PC-9 (cell line): ENCODE measurements around the gene ASXL1. TPM values are rescaled to one million over a fixed set of nuclear protein-coding genes. Genes with fewer than 3 reads are reported as not detected.

Source experiments
- BruUV-seq: library from RNA; stranded (reverse); fragments of 400-500 nt; replicated peaks from 2 replicates; lab custom pipeline; 2021; lab: Mats Ljungman, UMichigan
- CTCF ChIA-PET: fragments of 300-600 bp; sonication (Branson Sonifier 250); formaldehyde crosslinking; loops from one replicate; lab custom pipeline; 2022; ENCODE audit warnings: antibody characterized with exemption; lab: Charles Lee
- POLR2A ChIA-PET: fragments of 300-600 bp; sonication (Branson Sonifier 250); formaldehyde crosslinking; loops from one replicate; lab custom pipeline; 2022; ENCODE audit warnings: antibody characterized with exemption; ENCODE audit not compliant: unreplicated experiment; lab: Charles Lee
- DNase-seq, 2 experiments: peaks; one replicate each; pipeline versions ENCODE4 v3.0.0 to v3.0.0-alpha.2; 2015 to 2022; ENCODE audit warnings: mixed read lengths in 1 of 2
- H2AFZ ChIP-seq: fragments of 200-600 bp; sonication (generic); 2 replicates; pipeline ENCODE4 v1.8.1; 2017; ENCODE audit warnings: antibody characterized with exemption
- H3F3A ChIP-seq: fragments of 200-600 bp; sonication (generic); 2 replicates; pipeline ENCODE4 v1.8.1; 2017; ENCODE audit warnings: antibody characterized with exemption, mild to moderate bottlenecking, low read depth; ENCODE audit not compliant: insufficient read depth
- H3K27ac ChIP-seq: fragments of 200-600 bp; sonication (generic); 2 replicates; pipeline ENCODE4 v1.6.1; 2016; ENCODE audit warnings: mixed run types
- H3K27me3 ChIP-seq: fragments of 200-600 bp; sonication (generic); 2 replicates; pipeline ENCODE4 v1.6.1; 2016; ENCODE audit warnings: low read depth, mixed run types; ENCODE audit not compliant: insufficient read depth
- H3K36me3 ChIP-seq: fragments of 200-600 bp; sonication (generic); 2 replicates; pipeline ENCODE4 v1.6.1; 2016; ENCODE audit warnings: low read depth, mixed run types
- H3K4me1 ChIP-seq: fragments of 200-600 bp; sonication (generic); replicated peaks from 2 replicates; pipeline ENCODE4 v1.6.1; 2016; ENCODE audit warnings: mixed run types; ENCODE audit not compliant: insufficient read depth
- H3K4me2 ChIP-seq: fragments of 200-600 bp; sonication (generic); 2 replicates; pipeline ENCODE4 v1.6.1; 2017; ENCODE audit warnings: mixed run types
- H3K4me3 ChIP-seq: fragments of 200-600 bp; sonication (generic); 2 replicates; pipeline ENCODE4 v1.6.1; 2016; ENCODE audit warnings: mixed run types
- H3K79me2 ChIP-seq: fragments of 200-600 bp; sonication (generic); 2 replicates; pipeline ENCODE4 v1.6.1; 2017; ENCODE audit warnings: low read depth, mixed run types
- H3K9me2 ChIP-seq: fragments of 200-600 bp; sonication (generic); 2 replicates; pipeline ENCODE4 v1.8.1; 2017; ENCODE audit warnings: mild to moderate bottlenecking; ENCODE audit not compliant: insufficient read depth
- H3K9me3 ChIP-seq: fragments of 200-600 bp; sonication (generic); 2 replicates; pipeline ENCODE4 v1.8.1; 2016; ENCODE audit warnings: low read depth; ENCODE audit not compliant: insufficient read depth
- H4K20me1 ChIP-seq: fragments of 200-600 bp; sonication (generic); 2 replicates; pipeline ENCODE4 v1.8.1; 2017; ENCODE audit not compliant: insufficient read depth
- EZH2 ChIP-seq: fragments of 200-600 bp; sonication (generic); IDR thresholded peaks from 2 replicates; pipeline ENCODE4 v1.8.0; 2017; ENCODE audit warnings: antibody characterized with exemption, low read depth
- intact Hi-C: fragments of 100-400 bp; cut with micrococcal nuclease; formaldehyde crosslinking; loops from one replicate; pipeline ENCODE4 v1.10.0; 2022; ENCODE audit not compliant: unreplicated experiment
- total RNA-seq: library from RNA; stranded (reverse); gene quantifications from 2 replicates; pipeline ENCODE4 v1.2.3, GENCODE V29; 2021
- TF ChIP-seq, protein P1 (sequence below): fragments of 200-600 bp; sonication (generic); conservative IDR thresholded peaks from 2 replicates; pipeline ENCODE4 v1.6.1; 2017; ENCODE audit warnings: mixed run types, antibody characterized with exemption, mild to moderate bottlenecking, moderate library complexity

The ASXL1 gene
- total RNA-seq, 1 experiment from 2014 or later = 123 TPM

DNA sequence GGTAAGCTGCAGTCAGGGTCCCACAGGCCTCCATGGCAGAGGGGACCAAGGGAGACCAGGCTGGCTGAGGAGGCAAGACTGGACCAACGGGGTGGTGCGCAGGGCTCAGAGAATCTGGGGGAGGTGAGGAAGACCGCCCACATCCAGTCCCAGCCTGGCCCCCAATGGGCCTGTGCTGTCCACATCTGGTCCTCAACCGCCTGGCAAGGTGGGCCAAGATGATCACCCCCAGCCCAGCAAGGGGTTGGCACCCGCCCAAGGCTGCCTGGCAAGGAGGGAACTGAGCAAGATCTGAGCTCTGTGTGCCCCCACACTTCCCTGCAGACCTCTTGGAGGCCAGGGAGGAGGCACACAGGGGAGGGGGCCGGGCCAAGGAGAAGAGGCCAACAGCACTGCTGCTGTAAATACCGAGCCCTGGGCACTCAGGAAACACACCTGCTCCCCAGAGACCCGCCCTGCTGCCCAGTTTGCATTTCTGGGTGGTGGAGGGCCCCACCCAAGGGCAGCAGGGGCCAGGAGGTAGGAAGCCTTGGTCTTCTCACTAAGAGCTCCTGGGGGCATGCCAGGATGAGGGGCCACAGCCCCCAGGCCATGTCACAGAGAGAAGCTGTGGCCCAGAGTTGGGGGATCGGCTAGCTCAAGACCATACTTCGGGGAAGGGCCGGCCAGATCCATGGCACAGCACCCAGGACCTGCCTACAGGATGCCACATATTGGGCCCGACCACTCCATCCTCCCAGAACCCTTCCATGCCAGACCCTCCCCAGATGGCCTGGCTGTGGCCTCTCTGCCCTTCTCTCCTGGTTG is 109.6 kb downstream of the ASXL1 start:
- Histone ChIP-seq H3K27me3 (no peaks in the 10 kb centered on the region), H3K9me2 (no peaks in the 10 kb centered on the region), H3K4me3 (no peak overlapping the region), H4K20me1 (peaks cover 7% of the 10 kb centered on the region; the same call in 1 of the 2 replicates), H3K4me1 (peaks cover 7% of the 10 kb centered on the region), H3K79me2 (peaks cover 10% of the 10 kb centered on the region; the same call in 1 of the 2 replicates), H3K9me3 (no peaks in the 10 kb centered on the region), H3K4me2 (no peak overlapping the region), H3K36me3 (no peaks in the 10 kb centered on the region), H3K27ac (no peak overlapping the region), H3F3A (peaks cover 10% of the 10 kb centered on the region; the same call in 1 of the 2 replicates), H2AFZ (no peak overlapping the region)
- no peak for DNase-seq
- TF ChIP-seq, protein P1, sequence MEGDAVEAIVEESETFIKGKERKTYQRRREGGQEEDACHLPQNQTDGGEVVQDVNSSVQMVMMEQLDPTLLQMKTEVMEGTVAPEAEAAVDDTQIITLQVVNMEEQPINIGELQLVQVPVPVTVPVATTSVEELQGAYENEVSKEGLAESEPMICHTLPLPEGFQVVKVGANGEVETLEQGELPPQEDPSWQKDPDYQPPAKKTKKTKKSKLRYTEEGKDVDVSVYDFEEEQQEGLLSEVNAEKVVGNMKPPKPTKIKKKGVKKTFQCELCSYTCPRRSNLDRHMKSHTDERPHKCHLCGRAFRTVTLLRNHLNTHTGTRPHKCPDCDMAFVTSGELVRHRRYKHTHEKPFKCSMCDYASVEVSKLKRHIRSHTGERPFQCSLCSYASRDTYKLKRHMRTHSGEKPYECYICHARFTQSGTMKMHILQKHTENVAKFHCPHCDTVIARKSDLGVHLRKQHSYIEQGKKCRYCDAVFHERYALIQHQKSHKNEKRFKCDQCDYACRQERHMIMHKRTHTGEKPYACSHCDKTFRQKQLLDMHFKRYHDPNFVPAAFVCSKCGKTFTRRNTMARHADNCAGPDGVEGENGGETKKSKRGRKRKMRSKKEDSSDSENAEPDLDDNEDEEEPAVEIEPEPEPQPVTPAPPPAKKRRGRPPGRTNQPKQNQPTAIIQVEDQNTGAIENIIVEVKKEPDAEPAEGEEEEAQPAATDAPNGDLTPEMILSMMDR = no peak
- TF ChIP-seq EZH2 = no peak
- ChIA-PET CTCF (no interaction called here), POLR2A (no interaction called here)
- intact Hi-C loops = no loop called here
- no TSS peak for BruUV-seq

DNA sequence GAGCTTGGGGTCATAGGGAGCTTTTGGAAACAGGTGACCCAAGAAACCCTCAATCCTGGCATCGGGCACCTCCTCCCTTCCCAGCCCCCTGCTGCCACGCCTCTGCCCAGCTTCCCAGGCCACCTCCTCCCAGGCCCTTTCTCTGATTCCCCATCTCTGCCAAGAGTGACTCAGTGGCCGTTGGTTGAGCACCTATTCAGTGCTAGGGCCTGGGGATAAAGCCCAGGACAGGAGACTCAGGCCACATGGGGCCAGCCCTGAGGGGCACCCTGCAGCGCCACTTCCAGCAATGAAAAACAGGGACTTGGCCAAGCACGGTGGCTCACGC is 110.1 kb downstream of the ASXL1 start:
- no peak overlapping the region for H3K4me3 ChIP-seq
- TF ChIP-seq, protein P1 = no peak
- no peak for TF ChIP-seq EZH2
- H3K4me1 ChIP-seq = peaks cover 7% of the 10 kb centered on the region
- H3K4me2 ChIP-seq = no peak overlapping the region
- no peaks in the 10 kb centered on the region for H3K9me2 ChIP-seq
- DNase-seq = no peak
- peaks cover 10% of the 10 kb centered on the region; the same call in 1 of the 2 replicates for H3F3A ChIP-seq
- POLR2A ChIA-PET = no interaction called here
- no peak overlapping the region for H3K27ac ChIP-seq
- CTCF ChIA-PET = no interaction called here
- H4K20me1 ChIP-seq = 0 out of 2 replicates have a peak, but pooled peaks cover 7% of the 10 kb centered on the region
- BruUV-seq = no TSS peak
- peaks cover 13% of the 10 kb centered on the region; the same call in 1 of the 2 replicates for H3K79me2 ChIP-seq
- H3K27me3 ChIP-seq = no peaks in the 10 kb centered on the region
- no peak overlapping the region for H2AFZ ChIP-seq
- intact Hi-C loops = no loop called here
- no peaks in the 10 kb centered on the region for H3K36me3 ChIP-seq
- no peaks in the 10 kb centered on the region for H3K9me3 ChIP-seq

DNA sequence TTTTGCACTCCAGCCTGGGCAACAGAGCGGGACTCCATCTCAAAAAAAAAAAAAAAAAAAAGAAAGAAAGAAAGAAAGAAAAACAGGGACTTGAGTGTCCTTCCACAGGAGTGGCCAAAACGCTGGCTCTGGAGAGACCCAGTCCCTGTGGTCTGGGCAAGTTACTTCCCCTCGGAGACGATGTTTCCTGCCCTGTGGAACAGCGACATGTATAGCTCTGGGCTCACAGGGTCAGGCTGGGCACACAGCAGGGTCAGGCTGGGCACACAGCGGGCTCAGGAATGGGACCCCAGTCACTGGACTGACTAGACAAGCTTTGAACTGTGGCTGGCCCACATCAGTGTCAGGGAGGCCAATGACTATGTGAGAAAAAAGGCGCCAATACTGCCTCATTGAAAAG is 110.7 kb downstream of the ASXL1 start:
- TF ChIP-seq EZH2 = no peak
- TF ChIP-seq, protein P1 = no peak
- Histone ChIP-seq H2AFZ (no peak overlapping the region), H3K9me2 (no peaks in the 10 kb centered on the region), H3K4me3 (no peak overlapping the region), H3K36me3 (no peaks in the 10 kb centered on the region), H3K27me3 (no peaks in the 10 kb centered on the region), H4K20me1 (0 out of 2 replicates have a peak, but pooled peaks cover 7% of the 10 kb centered on the region), H3K27ac (no peak overlapping the region), H3K4me2 (no peak overlapping the region), H3K79me2 (peaks cover 19% of the 10 kb centered on the region), H3F3A (peaks cover 10% of the 10 kb centered on the region; the same call in 1 of the 2 replicates), H3K4me1 (peaks cover 9% of the 10 kb centered on the region), H3K9me3 (no peaks in the 10 kb centered on the region)
- BruUV-seq = no TSS peak
- no peak for DNase-seq
- intact Hi-C loops = no loop called here
- ChIA-PET CTCF (no interaction called here), POLR2A (no interaction called here)
